ENCODE data around the gene METRN.

Gene METRN

GRCh38 chr16:734981-735881 is 20.3 kb downstream of the METRN start:
- no peak for TF ChIP-seq FOXP2 (optimal IDR thresholded peaks at IDR 0.05; ENCODE audit: borderline replicate concordance, extremely low read depth, extremely low read length, insufficient read depth)
- TF ChIP-seq SIN3A (IDR thresholded peaks at IDR 0.05; ENCODE audit: borderline replicate concordance, insufficient read depth, low read length) = no peak
- no peak for TF ChIP-seq POLR2AphosphoS5 (IDR thresholded peaks at IDR 0.05; ENCODE audit: low read depth, low read length)
- no peak for TF ChIP-seq TAF1 (IDR thresholded peaks at IDR 0.05; ENCODE audit: borderline replicate concordance, insufficient read depth, low read length)
- TF ChIP-seq REST (IDR thresholded peaks at IDR 0.05; ENCODE audit: insufficient read depth in 1 of 2, low read depth in 2 of 2, low read length in 2 of 2) = no peak

GRCh38 chr16:735982-736453 is 21.1 kb downstream of the METRN start:
- TF ChIP-seq TAF1 (IDR thresholded peaks at IDR 0.05; ENCODE audit: borderline replicate concordance, insufficient read depth, low read length) = no peak
- no peak for TF ChIP-seq SIN3A (IDR thresholded peaks at IDR 0.05; ENCODE audit: borderline replicate concordance, insufficient read depth, low read length)
- TF ChIP-seq POLR2AphosphoS5 (IDR thresholded peaks at IDR 0.05; ENCODE audit: low read depth, low read length) = no peak
- TF ChIP-seq FOXP2 (optimal IDR thresholded peaks at IDR 0.05; ENCODE audit: borderline replicate concordance, extremely low read depth, extremely low read length, insufficient read depth) = no peak
- no peak for TF ChIP-seq REST (IDR thresholded peaks at IDR 0.05; ENCODE audit: insufficient read depth in 1 of 2, low read depth in 2 of 2, low read length in 2 of 2)

GRCh38 chr16:736936-737481 is 22.1 kb downstream of the METRN start:
- TF ChIP-seq TAF1 (IDR thresholded peaks at IDR 0.05; ENCODE audit: borderline replicate concordance, insufficient read depth, low read length) = no peak
- TF ChIP-seq SIN3A (IDR thresholded peaks at IDR 0.05; ENCODE audit: borderline replicate concordance, insufficient read depth, low read length) = no peak
- no peak for TF ChIP-seq REST (IDR thresholded peaks at IDR 0.05; ENCODE audit: insufficient read depth in 1 of 2, low read depth in 2 of 2, low read length in 2 of 2)
- TF ChIP-seq FOXP2 (optimal IDR thresholded peaks at IDR 0.05; ENCODE audit: borderline replicate concordance, extremely low read depth, extremely low read length, insufficient read depth) = no peak
- no peak for TF ChIP-seq POLR2AphosphoS5 (IDR thresholded peaks at IDR 0.05; ENCODE audit: low read depth, low read length)

GRCh38 chr16:739560-740458 is 24.9 kb downstream of the METRN start:
- TF ChIP-seq SIN3A (IDR thresholded peaks at IDR 0.05; ENCODE audit: borderline replicate concordance, insufficient read depth, low read length) (no peak), POLR2AphosphoS5 (IDR thresholded peaks at IDR 0.05; ENCODE audit: low read depth, low read length) (no peak), REST (IDR thresholded peaks at IDR 0.05; ENCODE audit: insufficient read depth in 1 of 2, low read depth in 2 of 2, low read length in 2 of 2) (no peak), TAF1 (IDR thresholded peaks at IDR 0.05; ENCODE audit: borderline replicate concordance, insufficient read depth, low read length) (no peak), FOXP2 (optimal IDR thresholded peaks at IDR 0.05; ENCODE audit: borderline replicate concordance, extremely low read depth, extremely low read length, insufficient read depth) (no peak)
